NB4 (cell line): ENCODE measurements around the gene CNTNAP2.

Experiments
- CTCF ChIP-seq: IDR thresholded peaks from one replicate; pipeline ENCODE4 v1.5.1; 2012; ENCODE audit warnings: low read depth, low read length
- MAX ChIP-seq: IDR thresholded peaks from 2 replicates; pipeline ENCODE4 v1.6.1; 2011; ENCODE audit warnings: low read depth, low read length

- TF ChIP-seq CTCF, result no peak
- TF ChIP-seq MAX, result no peak
Observed at GRCh38 chr7:146094356-146094755, 22.2 kb upstream of the CNTNAP2 start.
